GM12878 (cell line): Measurements from ENCODE around the gene A4GNT. TPM values are rescaled to one million over a fixed set of nuclear protein-coding genes. Genes with fewer than 3 reads are reported as not detected.

Experiments used
- ATAC-seq: fragments of 200-7000 bp; cut with Tn5 transposase; 3 replicates; pipeline ENCODE4 v1.9.1; 2020; ENCODE audit warnings: mild to moderate bottlenecking, moderate library complexity
- BruUV-seq: library from RNA; stranded (reverse); fragments of 400-500 nt; replicated peaks from 2 replicates; lab custom pipeline; 2021; lab: Mats Ljungman, UMichigan
- CTCF ChIA-PET: fragments of 300-600 bp; sonication (Branson Sonifier 250); formaldehyde crosslinking; extraction: SDS; loops from one replicate; lab custom pipeline; 2021; ENCODE audit warnings: inconsistent platforms; lab: Yijun Ruan, JAX
- POLR2A ChIA-PET: fragments of 350-600 bp; formaldehyde crosslinking; extraction: SDS; loops from one replicate; lab custom pipeline; 2021; ENCODE audit warnings: inconsistent platforms; lab: Charles Lee
- RAD21 ChIA-PET: fragments of 300-600 bp; sonication (Branson Sonifier 250); formaldehyde crosslinking; loops from one replicate; lab custom pipeline; 2023; ENCODE audit warnings: antibody characterized with exemption; ENCODE audit not compliant: unreplicated experiment; lab: Charles Lee
- SMC1A ChIA-PET: fragments of 300-600 bp; sonication (Branson Sonifier 250); formaldehyde crosslinking; loops from one replicate; lab custom pipeline; 2023; ENCODE audit not compliant: unreplicated experiment, uncharacterized antibody; lab: Charles Lee
- DNase-seq: peaks from one replicate; pipeline ENCODE4 v3.0.0-alpha.2; 2011; ENCODE audit warnings: low read depth, low spot score
- FAIRE-seq: peaks from 3 replicates; lab custom pipeline; 2011; peaks lifted over from hg19 to GRCh38; lab: Jason Lieb, UNC
- H2AFZ ChIP-seq: 2 replicates; pipeline ENCODE4 v1.6.0; 2011; ENCODE audit warnings: low read depth, low read length, control low read depth; ENCODE audit not compliant: control insufficient read depth
- H3K27ac ChIP-seq: 2 replicates; pipeline ENCODE4 v1.5.1; 2011; ENCODE audit warnings: control low read depth; ENCODE audit not compliant: control insufficient read depth, insufficient read depth
- H3K27me3 ChIP-seq, 2 experiments: replicated peaks in 1 of 2; 2 replicates each; pipeline versions ENCODE4 v1.6.0 to v1.6.1; 2011; ENCODE audit warnings: low read length in 1 of 2; ENCODE audit not compliant: control insufficient read depth in 2 of 2, insufficient read depth in 2 of 2
- H3K36me3 ChIP-seq, 2 experiments: 2 replicates each; pipeline ENCODE4 v1.5.1; 2011; ENCODE audit warnings: low read length in 1 of 2; ENCODE audit not compliant: control insufficient read depth in 2 of 2, insufficient read depth in 2 of 2
- H3K4me1 ChIP-seq: 2 replicates; pipeline ENCODE4 v1.6.1; 2011; ENCODE audit warnings: mild to moderate bottlenecking, low read length, moderate library complexity, mixed read lengths; ENCODE audit not compliant: control insufficient read depth, insufficient read depth
- H3K4me2 ChIP-seq: 2 replicates; pipeline ENCODE4 v1.6.0; 2011; ENCODE audit warnings: control low read depth; ENCODE audit not compliant: control insufficient read depth, insufficient read depth
- H3K4me3 ChIP-seq: fragments of 200-600 bp; sonication (generic); 2 replicates; pipeline ENCODE4 v1.5.1; 2016
- H3K79me2 ChIP-seq: 2 replicates; pipeline ENCODE4 v1.6.0; 2011; ENCODE audit warnings: low read length; ENCODE audit not compliant: control insufficient read depth, insufficient read depth
- H3K9ac ChIP-seq: 2 replicates; pipeline ENCODE4 v1.8.0; 2011; ENCODE audit warnings: low read length, control low read depth, mixed read lengths; ENCODE audit not compliant: control insufficient read depth, insufficient read depth
- H3K9me3 ChIP-seq: replicated peaks from 3 replicates; pipeline ENCODE4 v1.5.1; 2011; ENCODE audit warnings: mild to moderate bottlenecking, low read length; ENCODE audit not compliant: control insufficient read depth, insufficient read depth
- H4K20me1 ChIP-seq: 2 replicates; pipeline ENCODE4 v1.6.0; 2011; ENCODE audit not compliant: control insufficient read depth, insufficient read depth
- ATF3 ChIP-seq: IDR thresholded peaks from 2 replicates; pipeline ENCODE4 v1.6.1; 2011; ENCODE audit warnings: low read depth, mild to moderate bottlenecking, low read length, moderate library complexity, borderline replicate concordance; ENCODE audit errors: extremely low read depth
- BCL11A ChIP-seq: IDR thresholded peaks from 2 replicates; pipeline ENCODE4 v1.6.1; 2011; ENCODE audit warnings: low read depth, low read length
- CHD4 ChIP-seq: fragments of 200-600 bp; sonication (generic); IDR thresholded peaks from 2 replicates; pipeline ENCODE4 v1.6.1; 2016; ENCODE audit warnings: mild to moderate bottlenecking
- E2F8 ChIP-seq: fragments of 450-650 bp; IDR thresholded peaks from 2 replicates; pipeline ENCODE4 v1.6.1; 2018; ENCODE audit warnings: mild to moderate bottlenecking, low read depth, moderate library complexity; ENCODE audit not compliant: partially characterized antibody
- ELK1 ChIP-seq: IDR thresholded peaks from 2 replicates; pipeline ENCODE4 v1.6.1; 2012; ENCODE audit warnings: low read depth, low read length, improper control_type of control experiment
- ESRRA ChIP-seq: IDR thresholded peaks from 2 replicates; pipeline ENCODE4 v1.6.1; 2012; ENCODE audit warnings: mild to moderate bottlenecking, low read length, improper control_type of control experiment
- EZH2 ChIP-seq: IDR thresholded peaks from 2 replicates; pipeline ENCODE4 v1.6.1; 2012; ENCODE audit warnings: low read depth, mild to moderate bottlenecking, control low read depth, inconsistent platforms, low read length, borderline replicate concordance; ENCODE audit not compliant: control insufficient read depth
- HCFC1 ChIP-seq: fragments of 150-350 bp; IDR thresholded peaks from 2 replicates; pipeline ENCODE4 v1.6.1; 2014; ENCODE audit warnings: low read length
- IKZF1 ChIP-seq: fragments of 450-650 bp; conservative IDR thresholded peaks from 2 replicates; pipeline ENCODE4 v1.6.1; 2017; ENCODE audit warnings: antibody characterized with exemption, mild to moderate bottlenecking
- KDM1A ChIP-seq: fragments of 200-600 bp; sonication (generic); IDR thresholded peaks from 2 replicates; pipeline ENCODE4 v1.6.1; 2016; ENCODE audit warnings: borderline replicate concordance
- LARP7 ChIP-seq: fragments of 450-650 bp; IDR thresholded peaks from 2 replicates; pipeline ENCODE4 v1.6.1; 2017; ENCODE audit warnings: mild to moderate bottlenecking
- NFYA ChIP-seq: IDR thresholded peaks from 2 replicates; pipeline ENCODE4 v1.6.1; 2011; ENCODE audit warnings: low read depth, mild to moderate bottlenecking, low read length, improper control_type of control experiment, borderline replicate concordance
- PAX5 ChIP-seq: IDR thresholded peaks from 2 replicates; pipeline ENCODE4 v1.6.1; 2011; ENCODE audit warnings: low read depth, low read length, borderline replicate concordance
- RELA ChIP-seq: fragments of 450-650 bp; IDR thresholded peaks from 2 replicates; pipeline ENCODE4 v1.8.0; 2014; ENCODE audit warnings: borderline replicate concordance; ENCODE audit not compliant: partially characterized antibody
- SMAD1 ChIP-seq: fragments of 450-650 bp; IDR thresholded peaks from 2 replicates; pipeline ENCODE4 v1.6.1; 2018; ENCODE audit warnings: mild to moderate bottlenecking, low read depth; ENCODE audit not compliant: partially characterized antibody
- YBX1 ChIP-seq: fragments of 450-650 bp; IDR thresholded peaks from 2 replicates; pipeline ENCODE4 v1.6.1; 2016; ENCODE audit warnings: antibody characterized with exemption
- ZBTB4 ChIP-seq: fragments of 450-650 bp; formaldehyde crosslinking; IDR thresholded peaks from 2 replicates; pipeline ENCODE4 v1.4.0; 2022; ENCODE audit warnings: mild to moderate bottlenecking, moderate library complexity
- ZZZ3 ChIP-seq: IDR thresholded peaks from 2 replicates; pipeline ENCODE4 v1.6.1; 2011; ENCODE audit warnings: low read depth; ENCODE audit not compliant: control insufficient read depth, insufficient read length
- WGBS: methylation state at CpG from one replicate; pipeline ENCODE4 v1.1.6; 2016; ENCODE audit warnings: low lambda C conversion rate; ENCODE audit not compliant: insufficient replicate concordance, insufficient coverage; ENCODE audit errors: missing lambda C conversion rate; 5-methylcytosine and 5-hydroxymethylcytosine counted together
- in situ Hi-C: fragments of 300-500 bp; cut with MboI; formaldehyde crosslinking; loops from 9 replicates; pipeline ENCODE4 v1.14.3; 2018; ENCODE audit warnings: mixed read lengths
- intact Hi-C: fragments of 100-400 bp; cut with micrococcal nuclease; formaldehyde crosslinking; loops from one replicate; pipeline ENCODE4 v1.14.2; 2022; ENCODE audit not compliant: unreplicated experiment
- polyA plus RNA-seq, 11 experiments: library from polyadenylated mRNA; depleted of rRNA in 4 of 11; unstranded in 6 of 11; stranded (reverse) in 5 of 11; fragments of >200 nt; fragmentation: Nextera tagmentation in 4 of 11; fragmentation: Illumina TruSeq in 1 of 11; extraction: Ambion mirVana in 4 of 11; extraction: Trizol in 1 of 11; gene quantifications; 1 replicate in 1 of 11; 2 replicates in 10 of 11; pipeline versions ENCODE4 v1.2.1 to v1.2.3, GENCODE V29; 2011 to 2016; ENCODE audit warnings: inconsistent platforms in 2 of 11, missing spikeins in 2 of 11, low read depth in 1 of 11
- total RNA-seq, 4 experiments: library from RNA; depleted of rRNA in 3 of 4; stranded (reverse); fragments of >200 nt in 3 of 4; fragmentation: Illumina TruSeq in 1 of 4; extraction: Trizol in 1 of 4; gene quantifications; 2 replicates each; pipeline versions ENCODE4 v1.2.1 to v1.2.3, GENCODE V29; 2013 to 2021

A4GNT gene
- total and polyA plus RNA-seq, 10 of the 15 experiments (the other 5 are each of a cell fraction or from before 2014, with no cell fraction given): not detected

GRCh38 chr3:138124706-138125355 is 7.4 kb downstream of the A4GNT start:
- no peaks in the 10 kb centered on the region for H3K36me3 ChIP-seq
- POLR2A ChIA-PET: no interaction called here
- CTCF ChIA-PET: interaction anchor here (1.1 to 1.5 kb wide), 2 partner anchors 55 to 58 kb away, joined by 3 read pairs; no protein-coding TSS in a partner anchor
- FAIRE-seq (no peak), ATAC-seq (no peak), DNase-seq (no peak)
- H4K20me1 ChIP-seq: no peaks in the 10 kb centered on the region
- TF ChIP-seq EZH2: no peak
- TF ChIP-seq CHD4: no peak
- TF ChIP-seq PAX5: no peak
- TF ChIP-seq ESRRA: no peak
- no peak for TF ChIP-seq E2F8
- no peak for TF ChIP-seq YBX1
- TF ChIP-seq RELA: no peak
- TF ChIP-seq NFYA: no peak
- no peak for TF ChIP-seq ELK1
- no peak for TF ChIP-seq IKZF1
- no peak for TF ChIP-seq HCFC1
- TF ChIP-seq KDM1A: no peak
- TF ChIP-seq BCL11A: no peak
- no peak for TF ChIP-seq LARP7
- TF ChIP-seq ATF3: no peak
- no peak for TF ChIP-seq ZBTB4 (CRISPR knock-in tag)
- TF ChIP-seq ZZZ3: no peak
- no peak for TF ChIP-seq SMAD1
- in situ Hi-C loops: no loop called here
- SMC1A ChIA-PET: no interaction called here
- H3K9ac ChIP-seq: no peak overlapping the region
- RAD21 ChIA-PET: no interaction called here
- H3K79me2 ChIP-seq: no peaks in the 10 kb centered on the region
- no peaks in the 10 kb centered on the region; a peak in 1 of 4 replicates for H3K27me3 ChIP-seq
- 48% methylated on average over 10 of the region's 10 CpGs for WGBS
- no peaks in the 10 kb centered on the region for H3K9me3 ChIP-seq
- intact Hi-C loops: no loop called here
- no peaks in the 10 kb centered on the region for H3K4me1 ChIP-seq
- BruUV-seq: no TSS peak
- H3K4me3 ChIP-seq: no peak overlapping the region
- no peak overlapping the region for H2AFZ ChIP-seq
- H3K27ac ChIP-seq: no peak overlapping the region
- no peak overlapping the region for H3K4me2 ChIP-seq
